GM03348 (cell line): ENCODE data around the gene SPATA31A6.
"Not testable (repeated sequence)": the region's sequence is repeated elsewhere in the genome, so short reads cannot be mapped to it uniquely, and the experiment has no call there.

Experiments used
- DNase-seq: peaks from one replicate; pipeline ENCODE4 v3.0.0; 2012; ENCODE audit warnings: low spot score

The SPATA31A6 gene

GRCh38 chr9:42183359-42183758, at the start of gene SPATA31A6:
TSS of gene SPATA31A6 (plus strand) at chr9:42183659. CDS start at chr9:42183688, 29 bp downstream.
- not testable (repeated sequence) for DNase-seq

- not testable (repeated sequence) for DNase-seq
These were observed 23.2 kb upstream of the SPATA31A6 start for GRCh38 chr9:42160299-42160698.

GRCh38 chr9:42219861-42220260, 36.4 kb downstream of the SPATA31A6 start:
- not testable (repeated sequence) for DNase-seq

- not testable (repeated sequence) for DNase-seq
These were observed 39.8 kb downstream of the SPATA31A6 start for GRCh38 chr9:42223230-42223629.

GRCh38 chr9:42233031-42233430, 49.6 kb downstream of the SPATA31A6 start:
- DNase-seq, result not testable (repeated sequence)

- not testable (repeated sequence) for DNase-seq
These were observed 51.2 kb downstream of the SPATA31A6 start for GRCh38 chr9:42234610-42235009.

GRCh38 chr9:42235352-42235991, 52.0 kb downstream of the SPATA31A6 start:
- DNase-seq, result not testable (repeated sequence)

GRCh38 chr9:42236097-42236496, 52.6 kb downstream of the SPATA31A6 start:
- not testable (repeated sequence) for DNase-seq

- not testable (repeated sequence) for DNase-seq
These were observed 53.9 kb downstream of the SPATA31A6 start for GRCh38 chr9:42237381-42237780.

- not testable (repeated sequence) for DNase-seq
These were observed 55.4 kb downstream of the SPATA31A6 start for GRCh38 chr9:42238862-42239261.
